IPS-18a (cell line): Measurements from ENCODE around the gene UMAD1.

Experiments
- H3K27ac ChIP-seq: one replicate; pipeline ENCODE4 v1.5.1; 2013; ENCODE audit warnings: low read length
- H3K27me3 ChIP-seq: one replicate; pipeline ENCODE4 v1.6.1; 2013; ENCODE audit warnings: mild to moderate bottlenecking, low read length; ENCODE audit not compliant: control insufficient read depth, insufficient read depth
- H3K36me3 ChIP-seq: one replicate; pipeline ENCODE4 v1.6.1; 2013; ENCODE audit warnings: low read depth, low read length; ENCODE audit not compliant: control insufficient read depth
- H3K4me1 ChIP-seq: one replicate; pipeline ENCODE4 v1.6.1; 2013; ENCODE audit warnings: low read depth, low read length; ENCODE audit not compliant: control insufficient read depth
- H3K4me3 ChIP-seq: one replicate; pipeline ENCODE4 v1.5.1; 2013; ENCODE audit warnings: low read length
- H3K9ac ChIP-seq: one replicate; pipeline ENCODE4 v1.6.1; 2013; ENCODE audit warnings: mild to moderate bottlenecking, low read length, moderate library complexity
- H3K9me3 ChIP-seq: one replicate; pipeline ENCODE4 v1.6.1; 2013; ENCODE audit warnings: low read depth, low read length; ENCODE audit not compliant: control insufficient read depth

Gene UMAD1

GRCh38 chr7:7920481-7920880 is 279.9 kb downstream of the UMAD1 start:
- Histone ChIP-seq H3K9ac (no peak overlapping the region), H3K27ac (no peak overlapping the region), H3K9me3 (no peaks in the 10 kb centered on the region), H3K27me3 (no peaks in the 10 kb centered on the region), H3K4me1 (peaks cover 53% of the 10 kb centered on the region), H3K4me3 (peak overlapping the region; percentile 19), H3K36me3 (no peaks in the 10 kb centered on the region)

- no peak overlapping the region for H3K9ac ChIP-seq
- no peak overlapping the region for H3K27ac ChIP-seq
- H3K4me3 ChIP-seq = no peak overlapping the region
- H3K27me3 ChIP-seq = no peaks in the 10 kb centered on the region
- H3K9me3 ChIP-seq = no peaks in the 10 kb centered on the region
- peaks cover 53% of the 10 kb centered on the region for H3K4me1 ChIP-seq
- H3K36me3 ChIP-seq = no peaks in the 10 kb centered on the region
These were observed 281.3 kb downstream of the UMAD1 start for GRCh38 chr7:7921830-7922229.

GRCh38 chr7:7922684-7923385 is 282.3 kb downstream of the UMAD1 start:
- Histone ChIP-seq H3K9me3 (no peaks in the 10 kb centered on the region), H3K9ac (no peak overlapping the region), H3K4me1 (peaks cover 53% of the 10 kb centered on the region)

GRCh38 chr7:7923818-7924217 is 283.3 kb downstream of the UMAD1 start:
- Histone ChIP-seq H3K9me3 (no peaks in the 10 kb centered on the region), H3K27ac (no peak overlapping the region), H3K36me3 (no peaks in the 10 kb centered on the region), H3K4me3 (no peak overlapping the region), H3K27me3 (no peaks in the 10 kb centered on the region), H3K4me1 (peaks cover 46% of the 10 kb centered on the region), H3K9ac (no peak overlapping the region)

More at GRCh38 chr7:7922684-7923385, 282.3 kb downstream of the UMAD1 start:
- no peak overlapping the region for H3K4me3 ChIP-seq
- H3K27ac ChIP-seq = no peak overlapping the region
- H3K36me3 ChIP-seq = no peaks in the 10 kb centered on the region
- no peaks in the 10 kb centered on the region for H3K27me3 ChIP-seq

- Histone ChIP-seq H3K27ac (no peak overlapping the region), H3K4me3 (no peak overlapping the region), H3K36me3 (no peaks in the 10 kb centered on the region), H3K27me3 (no peaks in the 10 kb centered on the region), H3K9ac (no peak overlapping the region), H3K4me1 (peaks cover 41% of the 10 kb centered on the region), H3K9me3 (no peaks in the 10 kb centered on the region)
These were observed 283.8 kb downstream of the UMAD1 start for GRCh38 chr7:7924303-7924702.
